ENCODE data around the gene GMEB2.

GRCh38 chr20:63572071-63572787 is 54.7 kb downstream of the GMEB2 start:
- TF ChIP-seq POLR2AphosphoS5 (IDR thresholded peaks at IDR 0.05; ENCODE audit: borderline replicate concordance, low read depth, low read length): no peak
- no peak for TF ChIP-seq EZH2 (IDR thresholded peaks at IDR 0.05)

Data from SK-N-MC (cell line).